OCI-LY3 (cell line): ENCODE results near the gene NOS2.

Experiments
- H2AFZ ChIP-seq: fragments of 200-600, 300-600 bp; shearing (Covaris generic); 2 replicates; pipeline ENCODE4 v1.6.0; 2014; ENCODE audit warnings: antibody characterized with exemption, low read depth, low read length
- H3K27ac ChIP-seq: fragments of 200-600, 300-600 bp; sonication (generic); 2 replicates; pipeline ENCODE4 v1.5.1; 2014; ENCODE audit warnings: mild to moderate bottlenecking, low read length, moderate library complexity, mixed read lengths
- H3K27me3 ChIP-seq: fragments of 200-600, 300-600 bp; sonication (generic); 2 replicates; pipeline ENCODE4 v1.6.1; 2014; ENCODE audit warnings: low read depth, low read length, mixed read lengths
- H3K36me3 ChIP-seq: fragments of 200-600, 300-600 bp; sonication (generic); replicated peaks from 2 replicates; pipeline ENCODE3; 2014; ENCODE audit warnings: low read depth, low read length, mixed read lengths
- H3K4me1 ChIP-seq: fragments of 300-600, 200-600 bp; sonication (generic); 2 replicates; pipeline ENCODE4 v1.6.1; 2014; ENCODE audit warnings: low read length, mixed read lengths
- H3K4me2 ChIP-seq: fragments of 200-600, 300-600 bp; sonication (generic); 2 replicates; pipeline ENCODE4 v1.6.1; 2014; ENCODE audit warnings: low read length, mixed read lengths
- H3K4me3 ChIP-seq: fragments of 300-600, 200-600 bp; sonication (generic); 2 replicates; pipeline ENCODE4 v1.5.1; 2014; ENCODE audit warnings: antibody characterized with exemption, mild to moderate bottlenecking, low read length, moderate library complexity
- H3K79me2 ChIP-seq: fragments of 300-600, 200-600 bp; shearing (Covaris generic); 2 replicates; pipeline ENCODE4 v1.6.1; 2014; ENCODE audit warnings: mild to moderate bottlenecking, low read length, mixed read lengths
- H3K9ac ChIP-seq: fragments of 300-600, 200-600 bp; shearing (Covaris generic); 2 replicates; pipeline ENCODE4 v1.6.0; 2014; ENCODE audit warnings: mild to moderate bottlenecking, low read length, moderate library complexity
- H3K9me3 ChIP-seq: fragments of 200-600, 300-600 bp; shearing (Covaris generic); 2 replicates; pipeline ENCODE4 v1.6.1; 2014; ENCODE audit warnings: low read length, mixed read lengths; ENCODE audit not compliant: insufficient read depth
- H4K20me1 ChIP-seq: fragments of 200-600, 300-600 bp; sonication (generic); 2 replicates; pipeline ENCODE4 v1.6.1; 2016; ENCODE audit warnings: low read length, mixed read lengths; ENCODE audit not compliant: insufficient read depth
- CTCF ChIP-seq: fragments of 200-600, 300-600 bp; sonication (generic); IDR thresholded peaks from 2 replicates; pipeline ENCODE4 v1.5.1; 2014; ENCODE audit warnings: antibody characterized with exemption, low read length, low read depth
- EZH2phosphoT487 ChIP-seq: fragments of 200-600 bp; shearing (Covaris generic); IDR thresholded peaks from 2 replicates; pipeline ENCODE4 v1.6.1; 2018; ENCODE audit warnings: antibody characterized with exemption, mixed run types, low read depth

NOS2 gene

DNA sequence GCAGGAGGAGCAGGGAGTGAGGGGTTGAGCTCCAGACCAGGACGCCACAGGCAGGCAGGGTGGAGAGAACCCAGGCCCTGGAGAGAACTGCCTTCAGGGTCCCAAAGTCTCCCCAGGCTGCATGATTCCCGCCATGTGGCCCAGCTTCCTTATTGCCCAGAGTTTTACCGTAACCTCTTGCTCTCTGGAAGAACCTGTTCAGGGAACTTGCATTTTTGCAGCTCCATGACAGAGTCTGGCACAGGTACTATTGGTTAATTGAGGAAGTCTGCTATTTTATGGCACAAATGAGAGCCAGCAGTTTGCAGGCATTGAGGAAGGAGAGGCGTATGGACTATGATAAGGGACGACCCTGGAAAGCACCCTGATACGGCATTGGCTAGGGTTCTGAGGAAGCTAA lies 11.6 kb upstream of the NOS2 start:
- no peaks in the 10 kb centered on the region for H4K20me1 ChIP-seq
- no peak for TF ChIP-seq CTCF
- TF ChIP-seq EZH2phosphoT487 = no peak
- H3K27me3 ChIP-seq = no peaks in the 10 kb centered on the region

DNA sequence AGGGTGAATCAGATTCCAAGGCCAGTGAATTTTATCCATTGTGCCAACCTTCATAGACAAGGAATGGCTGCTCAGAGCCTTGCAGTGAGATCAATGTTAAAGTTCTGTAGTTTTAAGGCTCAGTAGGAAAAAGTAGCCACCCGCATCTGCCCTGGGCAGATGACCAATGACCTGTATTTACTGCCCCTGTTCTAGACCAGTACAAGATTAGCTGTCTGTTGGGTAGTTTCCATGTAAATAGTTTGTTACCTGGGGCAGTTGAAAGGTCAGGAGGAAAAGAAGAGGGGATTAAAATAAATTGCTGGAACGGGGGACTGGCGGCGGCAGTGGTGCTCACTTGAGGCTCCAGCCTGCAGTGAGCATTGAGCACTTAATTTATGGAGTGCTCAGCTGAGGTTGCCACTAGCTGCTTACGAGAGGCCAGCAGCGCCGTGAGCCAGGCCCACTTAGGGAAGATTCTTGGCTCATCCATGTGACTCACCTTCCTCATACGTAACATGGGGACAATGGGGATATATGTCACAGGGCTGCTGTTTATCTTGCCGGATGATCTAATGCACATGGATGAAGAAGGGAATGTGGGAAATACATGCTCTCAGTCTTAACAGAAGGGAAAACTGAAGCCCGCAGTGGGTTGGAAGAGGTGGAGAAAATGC lies 10.7 kb upstream of the NOS2 start:
- no peaks in the 10 kb centered on the region for H3K36me3 ChIP-seq
- peak overlapping the region; percentile 61 for H3K4me2 ChIP-seq
- H3K9ac ChIP-seq = peak overlapping the region; percentile 9; the same call in 1 of the 2 replicates
- no peaks in the 10 kb centered on the region for H3K27me3 ChIP-seq
- peaks cover 52% of the 10 kb centered on the region for H3K4me1 ChIP-seq
- TF ChIP-seq EZH2phosphoT487 (no peak), CTCF (no peak)
- no peaks in the 10 kb centered on the region for H3K9me3 ChIP-seq
- H4K20me1 ChIP-seq = no peaks in the 10 kb centered on the region
- no peak overlapping the region for H3K4me3 ChIP-seq
- H2AFZ ChIP-seq = no peak overlapping the region
- H3K27ac ChIP-seq = peak overlapping the region; percentile 47; the same call in 1 of the 2 replicates
- no peaks in the 10 kb centered on the region for H3K79me2 ChIP-seq

More for the DNA sequence above, 11.6 kb upstream of the NOS2 start:
- Histone ChIP-seq H3K79me2 (no peaks in the 10 kb centered on the region), H3K4me2 (no peak overlapping the region), H3K4me3 (no peak overlapping the region), H3K36me3 (no peaks in the 10 kb centered on the region), H2AFZ (no peak overlapping the region), H3K27ac (no peak overlapping the region), H3K4me1 (peaks cover 43% of the 10 kb centered on the region), H3K9me3 (no peaks in the 10 kb centered on the region), H3K9ac (no peak overlapping the region)

DNA sequence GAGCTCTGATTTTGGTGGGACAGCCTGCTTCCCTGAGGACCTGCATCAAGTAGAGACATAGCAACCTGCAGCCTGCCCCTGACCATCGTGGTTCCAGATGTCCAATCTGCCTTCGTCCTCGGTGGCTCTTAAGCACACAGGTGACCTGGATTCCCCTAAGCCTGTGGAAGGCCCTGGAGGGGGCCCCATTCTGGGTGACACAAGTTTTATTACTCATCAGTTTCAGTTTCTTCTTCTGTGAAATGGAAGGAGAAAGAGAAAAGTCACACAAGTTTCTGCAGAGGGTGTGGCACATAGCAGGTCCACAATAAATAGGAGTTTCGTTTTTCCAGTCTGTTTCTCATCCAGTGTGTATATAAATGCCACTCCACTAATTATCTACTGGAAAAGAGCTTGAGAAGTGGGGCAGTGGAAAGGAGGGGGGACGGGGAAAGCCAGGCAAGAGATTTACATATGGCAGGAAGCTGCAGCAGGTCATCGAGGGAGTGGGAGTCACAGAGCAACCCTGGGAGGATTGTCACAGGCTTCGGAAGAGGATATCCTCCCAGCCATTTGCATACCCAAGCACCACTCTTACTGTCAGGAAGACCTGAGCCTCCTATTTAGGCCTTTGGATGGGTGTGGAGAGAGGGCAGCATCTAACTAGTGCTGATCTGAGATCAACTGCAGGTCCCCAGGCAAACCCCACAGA lies 10.0 kb upstream of the NOS2 start:
- TF ChIP-seq EZH2phosphoT487 (no peak), CTCF (no peak)
- Histone ChIP-seq H3K79me2 (no peaks in the 10 kb centered on the region), H3K4me3 (peak overlapping the region; percentile 50), H2AFZ (peak overlapping the region; percentile 43; the same call in 1 of the 2 replicates), H3K36me3 (no peaks in the 10 kb centered on the region), H4K20me1 (no peaks in the 10 kb centered on the region), H3K4me2 (peak overlapping the region; percentile 61), H3K9me3 (no peaks in the 10 kb centered on the region), H3K27ac (peak overlapping the region; percentile 47), H3K27me3 (no peaks in the 10 kb centered on the region), H3K9ac (peak overlapping the region; percentile 31; the same call in 1 of the 2 replicates), H3K4me1 (peaks cover 58% of the 10 kb centered on the region)

GRCh38 chr17:27809555-27809954 lies 9.2 kb upstream of the NOS2 start:
- peak overlapping the region; percentile 61; the same call in 1 of the 2 replicates for H3K4me2 ChIP-seq
- H3K4me1 ChIP-seq = peaks cover 63% of the 10 kb centered on the region
- no peak overlapping the region for H2AFZ ChIP-seq
- H4K20me1 ChIP-seq = no peaks in the 10 kb centered on the region
- no peaks in the 10 kb centered on the region for H3K79me2 ChIP-seq
- TF ChIP-seq CTCF (no peak), EZH2phosphoT487 (no peak)
- H3K36me3 ChIP-seq = no peaks in the 10 kb centered on the region
- no peaks in the 10 kb centered on the region for H3K9me3 ChIP-seq
- no peaks in the 10 kb centered on the region for H3K27me3 ChIP-seq
- peak overlapping the region; percentile 65; the same call in 1 of the 2 replicates for H3K4me3 ChIP-seq
- no peak overlapping the region; the same call in 1 of the 2 replicates for H3K9ac ChIP-seq
- peak overlapping the region; percentile 85 for H3K27ac ChIP-seq
